Spleen (tissue), 11 donors: ENCODE results near the gene PNKD. TPM values are rescaled to one million over a fixed set of nuclear protein-coding genes. Genes with fewer than 3 reads are reported as not detected.

Experiments used
- DNase-seq: peaks from one replicate; pipeline ENCODE4 v3.0.0-alpha.2; 2020
- H3K27ac ChIP-seq, 8 donors: fragments of 200-600 bp; sonication (generic) in 7 of 8; 1 replicate in 4 of 8; 2 replicates in 4 of 8; pipeline versions ENCODE4 v1.5.0 to v1.8.0; 2016 to 2021; ENCODE audit warnings: inconsistent platforms in 4 of 8, mild to moderate bottlenecking in 4 of 8, moderate library complexity in 1 of 8
- H3K27me3 ChIP-seq, 7 donors: fragments of 200-600 bp; sonication (generic) in 6 of 7; replicated peaks in 1 of 7; 1 replicate in 4 of 7; 2 replicates in 3 of 7; pipeline versions ENCODE4 v1.5.0 to v1.8.0; 2016 to 2021; ENCODE audit warnings: inconsistent platforms in 3 of 7, mild to moderate bottlenecking in 1 of 7
- H3K36me3 ChIP-seq, 6 donors: fragments of 200-600 bp; sonication (generic) in 5 of 6; 1 replicate in 4 of 6; 2 replicates in 2 of 6; pipeline versions ENCODE4 v1.5.0 to v1.8.0; 2016 to 2021; ENCODE audit warnings: inconsistent platforms in 2 of 6
- H3K4me1 ChIP-seq, 6 donors: fragments of 200-600 bp; sonication (generic) in 5 of 6; 1 replicate in 3 of 6; 2 replicates in 3 of 6; pipeline versions ENCODE4 v1.5.0 to v1.8.0; 2016 to 2021; ENCODE audit warnings: inconsistent platforms in 3 of 6
- H3K4me3 ChIP-seq, 8 donors: fragments of 200-600 bp; sonication (generic) in 7 of 8; 1 replicate in 4 of 8; 2 replicates in 4 of 8; pipeline versions ENCODE4 v1.5.0 to v1.8.0; 2016 to 2021; ENCODE audit warnings: inconsistent platforms in 4 of 8, mild to moderate bottlenecking in 4 of 8, moderate library complexity in 2 of 8
- H3K9me3 ChIP-seq, 8 donors: fragments of 200-600 bp; sonication (generic) in 7 of 8; 1 replicate in 4 of 8; 2 replicates in 4 of 8; pipeline versions ENCODE4 v1.5.0 to v1.8.0; 2016 to 2021; ENCODE audit warnings: inconsistent platforms in 4 of 8
- POLR2A ChIP-seq, 3 donors: fragments of 450-650 bp; IDR thresholded peaks; one replicate each; pipeline ENCODE4 v1.5.1; 2017; ENCODE audit warnings: antibody characterized with exemption in 3 of 3, mild to moderate bottlenecking in 1 of 3
- POLR2AphosphoS5 ChIP-seq, 3 donors: sonication (generic); formaldehyde crosslinking; IDR thresholded peaks; one replicate each; pipeline ENCODE4 v1.5.1; 2017; ENCODE audit warnings: antibody characterized with exemption in 3 of 3
- WGBS, 5 donors: extraction: QIAGEN DNeasy Blood & Tissue Kit in 3 of 5; methylation state at CpG; one replicate each; pipeline versions ENCODE4 v1.1.5 to v1.1.7; 2013 to 2018; 5-methylcytosine and 5-hydroxymethylcytosine counted together
- intact Hi-C: fragments of 100-400 bp; cut with DNase I; formaldehyde crosslinking; loops from one replicate; pipeline ENCODE4 v1.15.0; 2023; ENCODE audit warnings: low total_unique reads
- polyA plus RNA-seq, 3 donors: library from polyadenylated mRNA; stranded (reverse); fragments of 200-250 nt; gene quantifications; one replicate each; pipeline ENCODE4 v1.2.1, GENCODE V29; 2013
- total RNA-seq, 7 donors: library from RNA; depleted of rRNA in 3 of 7; stranded (reverse); fragments of >200 nt in 3 of 7; fragmentation: NEBNext Ultra II Directional in 4 of 7; extraction: Animal tissue kit (Norgen Biotek cat#: 25700) in 4 of 7; gene quantifications; one replicate each; pipeline versions ENCODE4 v1.1.0 to v1.2.1, GENCODE V29; 2016 to 2021
- TF ChIP-seq, protein P1 (sequence below), 11 experiments: fragments of 200-600 bp in 7 of 11; fragments of 450-650 bp in 4 of 11; sonication (generic) in 4 of 11; IDR thresholded peaks in 8 of 11; conservative IDR thresholded peaks in 3 of 11; 1 replicate in 7 of 11; 2 replicates in 4 of 11; pipeline versions ENCODE4 v1.4.0 to v1.8.0; 2016 to 2021; ENCODE audit warnings: antibody characterized with exemption in 11 of 11, inconsistent platforms in 4 of 11, mild to moderate bottlenecking in 1 of 11
- donor health status: healthy with polysubstance abuse.
- donor health status: DM: no; HTN: no; CAD: no; lungs with moderate emphysema.
- donor health status: DM: no; HTN: no; CAD: no.
- donor health status: Bipolar disorder and iron deficiency.
- donor health status: healthy.
- donor health status: DM: no; HTN: no; CAD: no.
- donor health status: DM: yes; HTN: yes; CAD: no.

The PNKD gene
- total and polyA plus RNA-seq, 10 donors, result 41.4 to 92.1 (median 49.4) TPM

DNA sequence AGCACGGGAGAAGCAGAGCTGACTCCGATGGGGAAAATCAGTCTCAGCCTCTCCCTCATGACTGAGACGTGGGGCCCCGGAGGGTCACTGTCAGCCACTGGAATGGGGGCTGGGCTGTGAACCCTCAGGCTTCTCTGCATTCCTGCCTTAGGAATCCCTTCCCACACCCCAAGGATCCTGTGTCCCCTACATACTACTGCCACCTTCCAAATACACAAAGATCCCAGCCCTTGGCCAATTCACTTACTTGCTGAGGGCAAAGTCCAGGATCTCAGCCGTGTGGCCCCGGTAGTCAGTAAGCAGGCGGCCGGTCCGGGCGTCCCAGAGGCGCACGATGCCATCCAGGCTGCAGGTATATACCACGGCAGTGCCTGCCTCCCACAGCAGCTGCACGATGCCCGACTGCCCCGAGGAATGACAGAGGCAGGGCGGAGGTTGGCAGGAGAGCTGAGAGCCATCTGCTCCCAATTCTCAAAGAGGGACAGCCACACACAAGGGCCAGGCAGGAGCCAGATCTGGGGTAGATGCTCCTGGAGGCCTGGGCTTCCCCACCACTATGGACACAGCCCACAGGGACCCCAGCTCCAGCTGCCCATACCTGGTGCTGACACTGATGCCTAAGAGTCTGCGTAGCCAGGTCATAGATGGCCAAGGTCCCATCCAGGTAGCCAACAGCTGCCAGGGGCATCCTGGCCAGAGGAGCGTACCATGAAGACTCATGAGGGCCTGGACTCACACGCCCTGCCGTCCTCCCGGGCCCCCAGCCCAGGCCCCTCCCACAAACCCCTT is 5.4 kb upstream of the PNKD start:
- TF ChIP-seq POLR2A (IDR thresholded peaks at IDR 0.05) (no peak), POLR2AphosphoS5 (IDR thresholded peaks at IDR 0.05) (peak in 2 of 3 donors; percentile 19 to 38)
- TF ChIP-seq, protein P1, sequence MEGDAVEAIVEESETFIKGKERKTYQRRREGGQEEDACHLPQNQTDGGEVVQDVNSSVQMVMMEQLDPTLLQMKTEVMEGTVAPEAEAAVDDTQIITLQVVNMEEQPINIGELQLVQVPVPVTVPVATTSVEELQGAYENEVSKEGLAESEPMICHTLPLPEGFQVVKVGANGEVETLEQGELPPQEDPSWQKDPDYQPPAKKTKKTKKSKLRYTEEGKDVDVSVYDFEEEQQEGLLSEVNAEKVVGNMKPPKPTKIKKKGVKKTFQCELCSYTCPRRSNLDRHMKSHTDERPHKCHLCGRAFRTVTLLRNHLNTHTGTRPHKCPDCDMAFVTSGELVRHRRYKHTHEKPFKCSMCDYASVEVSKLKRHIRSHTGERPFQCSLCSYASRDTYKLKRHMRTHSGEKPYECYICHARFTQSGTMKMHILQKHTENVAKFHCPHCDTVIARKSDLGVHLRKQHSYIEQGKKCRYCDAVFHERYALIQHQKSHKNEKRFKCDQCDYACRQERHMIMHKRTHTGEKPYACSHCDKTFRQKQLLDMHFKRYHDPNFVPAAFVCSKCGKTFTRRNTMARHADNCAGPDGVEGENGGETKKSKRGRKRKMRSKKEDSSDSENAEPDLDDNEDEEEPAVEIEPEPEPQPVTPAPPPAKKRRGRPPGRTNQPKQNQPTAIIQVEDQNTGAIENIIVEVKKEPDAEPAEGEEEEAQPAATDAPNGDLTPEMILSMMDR (IDR thresholded peaks at IDR 0.05 in 8 of 11, conservative IDR thresholded peaks at IDR 0.05 in 3 of 11), result no peak
- H3K27me3 ChIP-seq, result no peaks in the 10 kb centered on the region
- no peak overlapping the region for H3K4me3 ChIP-seq
- no peaks in the 10 kb centered on the region for H3K9me3 ChIP-seq
- H3K4me1 ChIP-seq, result peaks cover 11 to 88% (median 60%) of the 10 kb centered on the region in 6 donors
- peak; percentile 72 for DNase-seq
- peak overlapping the region in 2 of 8 donors; percentile 82 to 84 for H3K27ac ChIP-seq
- H3K36me3 ChIP-seq, result peaks cover 0 to 63% (median 49%) of the 10 kb centered on the region in 6 donors
- intact Hi-C loops, result no loop called here
- WGBS, 5 donors, result 89 to 96% (median 92%) methylated on average over 16 to 22 of the region's 22 CpGs

DNA sequence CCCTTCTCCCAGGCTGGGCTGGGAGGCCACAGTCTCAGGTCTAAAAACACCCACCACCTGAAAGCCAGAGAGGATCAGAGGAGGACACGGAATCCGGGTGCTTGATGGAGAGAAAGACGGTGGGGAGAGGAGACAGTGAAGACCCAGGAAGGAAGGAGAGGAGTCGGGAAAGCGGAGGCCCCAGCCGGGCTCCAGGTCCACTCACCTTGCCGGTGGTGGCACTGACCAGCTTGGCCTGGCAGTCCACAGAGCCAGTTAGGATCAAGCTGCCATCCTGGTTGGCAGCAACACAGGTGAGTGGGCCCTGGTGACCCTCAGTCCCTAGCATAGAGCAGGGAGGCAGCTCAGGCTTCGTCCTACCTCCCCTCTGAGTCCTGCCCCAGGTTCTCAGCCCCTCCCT is 4.7 kb upstream of the PNKD start:
- intact Hi-C loops, result no loop called here
- WGBS, 5 donors, result 85 to 96% (median 91%) methylated on average over 6 to 8 of the region's 8 CpGs
- peaks cover 0 to 63% (median 49%) of the 10 kb centered on the region in 6 donors for H3K36me3 ChIP-seq
- peak; percentile 71 for DNase-seq
- peaks cover 11 to 84% (median 54%) of the 10 kb centered on the region in 6 donors for H3K4me1 ChIP-seq
- TF ChIP-seq POLR2A (IDR thresholded peaks at IDR 0.05) (no peak), POLR2AphosphoS5 (IDR thresholded peaks at IDR 0.05) (no peak)
- TF ChIP-seq, protein P1 (IDR thresholded peaks at IDR 0.05 in 8 of 11, conservative IDR thresholded peaks at IDR 0.05 in 3 of 11), result no peak
- no peaks in the 10 kb centered on the region for H3K27me3 ChIP-seq
- peak overlapping the region in 1 of 8 donors; percentile 82 for H3K27ac ChIP-seq
- no peak overlapping the region for H3K4me3 ChIP-seq
- no peaks in the 10 kb centered on the region for H3K9me3 ChIP-seq

DNA sequence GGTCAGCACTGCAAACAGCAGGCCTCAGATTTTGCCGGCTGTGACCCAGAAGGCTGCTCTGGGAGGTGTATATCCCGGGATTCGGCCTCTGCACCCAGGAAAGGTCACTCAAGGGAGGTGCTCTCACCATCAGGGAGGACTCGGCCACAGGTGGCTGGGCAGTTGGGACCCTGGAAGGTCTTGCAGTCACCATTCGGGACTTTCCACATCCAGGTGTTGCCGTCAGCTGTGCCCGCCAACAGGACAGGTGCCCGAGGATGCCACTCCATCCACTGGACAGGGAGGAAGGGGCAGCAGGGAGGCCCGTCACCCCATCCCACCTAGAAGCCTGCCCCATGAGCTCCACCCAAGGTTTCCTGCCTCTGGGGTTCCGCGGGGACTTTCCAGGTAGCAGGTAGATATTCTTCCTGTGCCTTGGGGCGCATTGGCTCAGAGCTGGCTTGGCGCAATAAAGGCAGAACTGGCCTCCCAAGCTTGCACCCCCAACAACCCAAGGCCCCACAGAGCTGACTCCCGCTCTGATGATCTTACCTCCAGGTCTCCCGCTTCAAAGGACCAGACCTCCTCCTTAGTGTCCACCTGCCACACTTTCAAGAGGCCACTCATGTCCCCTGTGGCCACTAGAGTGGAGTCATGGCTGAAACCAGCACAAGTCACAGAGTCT is 3.9 kb upstream of the PNKD start:
- H3K9me3 ChIP-seq, result no peaks in the 10 kb centered on the region
- peaks cover 19 to 84% (median 54%) of the 10 kb centered on the region in 6 donors for H3K4me1 ChIP-seq
- peak; percentile 73 for DNase-seq
- 92 to 96% (median 93%) methylated on average over 11 to 15 of the region's 15 CpGs for WGBS, 5 donors
- no peak overlapping the region for H3K4me3 ChIP-seq
- H3K27ac ChIP-seq, result no peak overlapping the region
- no peaks in the 10 kb centered on the region for H3K27me3 ChIP-seq
- H3K36me3 ChIP-seq, result peaks cover 0 to 63% (median 49%) of the 10 kb centered on the region in 6 donors
- intact Hi-C loops, result no loop called here
- TF ChIP-seq POLR2AphosphoS5 (IDR thresholded peaks at IDR 0.05), result peak in 1 of 3 donors; percentile 10
- TF ChIP-seq, protein P1 (IDR thresholded peaks at IDR 0.05 in 8 of 11, conservative IDR thresholded peaks at IDR 0.05 in 3 of 11), result no peak

DNA sequence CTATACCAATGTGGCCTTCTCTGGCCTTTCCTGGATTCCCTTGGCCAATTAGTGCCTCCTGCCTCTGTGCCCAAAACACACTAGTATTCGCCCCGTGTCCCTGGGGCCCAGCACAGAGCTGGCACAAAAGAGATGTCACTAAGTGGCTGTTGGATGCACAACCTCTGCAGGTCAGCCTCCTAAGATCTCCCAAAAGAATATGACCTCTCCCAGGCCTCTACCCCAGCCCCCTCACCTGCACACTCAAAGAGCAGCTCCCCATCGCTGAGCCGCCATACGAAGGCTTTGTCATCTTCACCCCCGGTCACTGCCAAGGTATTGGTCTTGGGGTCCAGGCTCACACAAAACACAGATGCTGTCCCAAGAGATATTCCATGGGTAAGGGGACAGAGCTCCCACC is 3.1 kb upstream of the PNKD start:
- no peaks in the 10 kb centered on the region for H3K9me3 ChIP-seq
- H3K4me3 ChIP-seq, result no peak overlapping the region
- peaks cover 27 to 84% (median 54%) of the 10 kb centered on the region in 6 donors for H3K4me1 ChIP-seq
- H3K27me3 ChIP-seq, result no peaks in the 10 kb centered on the region
- peaks cover 0 to 65% (median 53%) of the 10 kb centered on the region in 6 donors for H3K36me3 ChIP-seq
- DNase-seq, result peak; percentile 64
- 94 to 99% (median 97%) methylated on average over 6 of the region's 6 CpGs for WGBS, 5 donors
- no peak overlapping the region for H3K27ac ChIP-seq
- intact Hi-C loops, result no loop called here
- TF ChIP-seq, protein P1 (IDR thresholded peaks at IDR 0.05 in 8 of 11, conservative IDR thresholded peaks at IDR 0.05 in 3 of 11), result no peak
- TF ChIP-seq POLR2AphosphoS5 (IDR thresholded peaks at IDR 0.05) (no peak), POLR2A (IDR thresholded peaks at IDR 0.05) (no peak)
